ENCODE results near the gene PQBP1.

Gene PQBP1

GRCh38 chrX:48904626-48905025 lies 6.9 kb downstream of the PQBP1 start:
- ATAC-seq (replicated peaks; ENCODE audit: extremely low read depth, poor library complexity, severe bottlenecking) = no peak
- H3K4me1 Mint-ChIP-seq = no peaks in the 10 kb centered on the region
- no peak for DNase-seq (ENCODE audit: low spot score in 2 of 2)
- no peaks in the 10 kb centered on the region for H3K9me3 Mint-ChIP-seq
- no peak overlapping the region for H3K27ac Mint-ChIP-seq (ENCODE audit: low read depth)
- H3K36me3 Mint-ChIP-seq (ENCODE audit: insufficient read depth) = peaks cover 32% of the 10 kb centered on the region
- H3K4me3 Mint-ChIP-seq = no peak overlapping the region
- no peaks in the 10 kb centered on the region for H3K27me3 Mint-ChIP-seq

- no peak overlapping the region for H3K4me3 Mint-ChIP-seq
- H3K27me3 Mint-ChIP-seq = no peaks in the 10 kb centered on the region
- no peaks in the 10 kb centered on the region for H3K9me3 Mint-ChIP-seq
- no peak overlapping the region for H3K27ac Mint-ChIP-seq (ENCODE audit: low read depth)
- no peak for DNase-seq (ENCODE audit: low spot score in 2 of 2)
- H3K36me3 Mint-ChIP-seq (ENCODE audit: insufficient read depth) = peaks cover 32% of the 10 kb centered on the region
- no peak for ATAC-seq (replicated peaks; ENCODE audit: extremely low read depth, poor library complexity, severe bottlenecking)
- no peaks in the 10 kb centered on the region for H3K4me1 Mint-ChIP-seq
These were observed 7.5 kb downstream of the PQBP1 start for GRCh38 chrX:48905090-48905790.

- ATAC-seq (replicated peaks; ENCODE audit: extremely low read depth, poor library complexity, severe bottlenecking) (no peak), DNase-seq (ENCODE audit: low spot score in 2 of 2) (no peak)
- Mint-ChIP-seq H3K9me3 (no peaks in the 10 kb centered on the region), H3K27me3 (no peaks in the 10 kb centered on the region), H3K27ac (ENCODE audit: low read depth) (no peak overlapping the region), H3K36me3 (ENCODE audit: insufficient read depth) (peaks cover 40% of the 10 kb centered on the region), H3K4me3 (no peak overlapping the region), H3K4me1 (peaks cover 22% of the 10 kb centered on the region)
These were observed 10.9 kb downstream of the PQBP1 start for GRCh38 chrX:48908600-48908999.

- peak overlapping the region; percentile 98 for H3K27ac Mint-ChIP-seq (ENCODE audit: low read depth)
- no peak for ATAC-seq (replicated peaks; ENCODE audit: extremely low read depth, poor library complexity, severe bottlenecking)
- no peak overlapping the region for H3K4me3 Mint-ChIP-seq
- no peaks in the 10 kb centered on the region for H3K27me3 Mint-ChIP-seq
- peaks cover 50% of the 10 kb centered on the region for H3K36me3 Mint-ChIP-seq (ENCODE audit: insufficient read depth)
- peaks cover 22% of the 10 kb centered on the region for H3K4me1 Mint-ChIP-seq
- DNase-seq (ENCODE audit: low spot score in 2 of 2) = no peak
- no peaks in the 10 kb centered on the region for H3K9me3 Mint-ChIP-seq
These were observed 12.1 kb downstream of the PQBP1 start for GRCh38 chrX:48909703-48910294.

GRCh38 chrX:48910926-48911411 lies 13.2 kb downstream of the PQBP1 start:
- no peak for DNase-seq (ENCODE audit: low spot score in 2 of 2)
- H3K27ac Mint-ChIP-seq (ENCODE audit: low read depth) = peak overlapping the region; percentile 98
- peaks cover 57% of the 10 kb centered on the region for H3K36me3 Mint-ChIP-seq (ENCODE audit: insufficient read depth)
- no peaks in the 10 kb centered on the region for H3K27me3 Mint-ChIP-seq
- peaks cover 22% of the 10 kb centered on the region for H3K4me1 Mint-ChIP-seq
- peak overlapping the region; percentile 96 for H3K4me3 Mint-ChIP-seq
- peak; percentile 29 for ATAC-seq (replicated peaks; ENCODE audit: extremely low read depth, poor library complexity, severe bottlenecking)
- H3K9me3 Mint-ChIP-seq = no peaks in the 10 kb centered on the region

GRCh38 chrX:48911412-48912182 lies 13.9 kb downstream of the PQBP1 start, which contains the start of gene SLC35A2:
TSS of gene SLC35A2 (minus strand) at chrX:48911646. CDS start at chrX:48911636, 10 bp downstream.
- Mint-ChIP-seq H3K27me3 (no peaks in the 10 kb centered on the region), H3K4me1 (peaks cover 22% of the 10 kb centered on the region), H3K9me3 (no peaks in the 10 kb centered on the region), H3K4me3 (peak within 1 kb of the TSS; percentile 96), H3K36me3 (ENCODE audit: insufficient read depth) (peaks cover 61% of the 10 kb centered on the region), H3K27ac (ENCODE audit: low read depth) (peak within 1 kb of the TSS; percentile 98)
- DNase-seq (ENCODE audit: low spot score in 2 of 2) (peak; percentile 76 to 81), ATAC-seq (replicated peaks; ENCODE audit: extremely low read depth, poor library complexity, severe bottlenecking) (peak; percentile 84)

- peak overlapping the region; percentile 80 for H3K27ac Mint-ChIP-seq (ENCODE audit: low read depth)
- H3K36me3 Mint-ChIP-seq (ENCODE audit: insufficient read depth) = peaks cover 78% of the 10 kb centered on the region
These were observed 16.1 kb downstream of the PQBP1 start for GRCh38 chrX:48913605-48914366.

GRCh38 chrX:48914593-48915493 lies 17.1 kb downstream of the PQBP1 start:
- no peak for DNase-seq (ENCODE audit: low spot score in 2 of 2)
- ATAC-seq (replicated peaks; ENCODE audit: extremely low read depth, poor library complexity, severe bottlenecking) = no peak
- Mint-ChIP-seq H3K4me3 (peak overlapping the region; percentile 90), H3K9me3 (no peaks in the 10 kb centered on the region), H3K4me1 (peaks cover 35% of the 10 kb centered on the region), H3K27ac (ENCODE audit: low read depth) (peak overlapping the region; percentile 80), H3K27me3 (no peaks in the 10 kb centered on the region), H3K36me3 (ENCODE audit: insufficient read depth) (peaks cover 88% of the 10 kb centered on the region)

More at GRCh38 chrX:48913605-48914366, 16.1 kb downstream of the PQBP1 start:
- no peaks in the 10 kb centered on the region for H3K9me3 Mint-ChIP-seq
- peak overlapping the region; percentile 90 for H3K4me3 Mint-ChIP-seq
- H3K4me1 Mint-ChIP-seq = peaks cover 29% of the 10 kb centered on the region
- ATAC-seq (replicated peaks; ENCODE audit: extremely low read depth, poor library complexity, severe bottlenecking) = no peak
- DNase-seq (ENCODE audit: low spot score in 2 of 2) = no peak
- no peaks in the 10 kb centered on the region for H3K27me3 Mint-ChIP-seq

GRCh38 chrX:48917139-48918001 lies 19.6 kb downstream of the PQBP1 start:
- Mint-ChIP-seq H3K9me3 (no peaks in the 10 kb centered on the region), H3K36me3 (ENCODE audit: insufficient read depth) (peaks cover 78% of the 10 kb centered on the region), H3K27ac (ENCODE audit: low read depth) (peak overlapping the region; percentile 97), H3K4me3 (peak overlapping the region; percentile 90), H3K27me3 (no peaks in the 10 kb centered on the region), H3K4me1 (peaks cover 25% of the 10 kb centered on the region)
- peak; percentile 84 to 88 for DNase-seq (ENCODE audit: low spot score in 2 of 2)
- peak; percentile 12 for ATAC-seq (replicated peaks; ENCODE audit: extremely low read depth, poor library complexity, severe bottlenecking)

- ATAC-seq (replicated peaks; ENCODE audit: extremely low read depth, poor library complexity, severe bottlenecking) (no peak), DNase-seq (ENCODE audit: low spot score in 2 of 2) (no peak)
- Mint-ChIP-seq H3K27me3 (no peaks in the 10 kb centered on the region), H3K4me1 (peaks cover 23% of the 10 kb centered on the region), H3K27ac (ENCODE audit: low read depth) (peak overlapping the region; percentile 97), H3K9me3 (no peaks in the 10 kb centered on the region), H3K36me3 (ENCODE audit: insufficient read depth) (peaks cover 71% of the 10 kb centered on the region), H3K4me3 (peak overlapping the region; percentile 90)
These were observed 20.5 kb downstream of the PQBP1 start for GRCh38 chrX:48918301-48918642.
